Mammary epithelial cell (primary cell): ENCODE measurements around the gene GLYR1.

Experiments
- EZH2 ChIP-seq: IDR thresholded peaks from 2 replicates; pipeline ENCODE4 v1.6.1; 2012; ENCODE audit warnings: low read length, inconsistent platforms, borderline replicate concordance
- TF ChIP-seq, protein P1 (sequence below), 2 donors: IDR thresholded peaks in 1 of 2; conservative IDR thresholded peaks in 1 of 2; 2 replicates each; pipeline ENCODE4 v1.5.1; 2011 to 2012; ENCODE audit warnings: inconsistent platforms in 2 of 2, low read length in 2 of 2, mild to moderate bottlenecking in 2 of 2, control low read depth in 1 of 2, low read depth in 1 of 2; ENCODE audit not compliant: insufficient read depth in 1 of 2; ENCODE audit errors: extremely low read depth in 1 of 2

DNA sequence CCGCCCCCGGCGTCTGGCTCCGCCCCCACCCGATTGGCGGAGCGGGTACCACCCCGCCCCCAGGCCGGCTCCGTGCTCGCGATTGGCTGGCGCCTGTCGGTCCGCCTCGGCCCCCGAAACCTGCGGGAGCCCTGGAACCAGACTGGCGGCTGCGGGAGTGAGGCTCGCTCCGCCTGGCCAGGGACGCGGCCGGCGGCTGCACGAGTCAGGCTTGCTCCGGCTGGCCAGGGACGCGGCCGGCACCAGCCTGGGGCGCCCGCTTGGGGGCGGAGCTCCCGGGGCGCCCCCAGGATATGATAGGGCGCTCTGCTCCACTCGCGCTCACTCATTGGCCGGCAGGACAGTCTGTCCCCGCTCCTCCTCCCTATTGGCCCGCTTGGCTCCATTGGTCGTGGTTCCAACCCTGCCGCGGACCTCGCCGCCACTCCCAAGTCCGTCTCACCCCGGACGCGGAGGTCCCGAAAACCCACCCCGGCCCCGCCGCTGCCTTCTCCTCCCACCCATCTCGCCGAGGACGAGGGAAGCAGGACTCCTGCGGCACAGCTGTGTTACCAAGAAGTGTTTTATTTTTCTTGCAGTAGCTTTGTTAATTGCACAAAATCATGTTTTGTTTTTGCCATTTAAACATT lies 44.3 kb downstream of the GLYR1 start:
- TF ChIP-seq, protein P1, sequence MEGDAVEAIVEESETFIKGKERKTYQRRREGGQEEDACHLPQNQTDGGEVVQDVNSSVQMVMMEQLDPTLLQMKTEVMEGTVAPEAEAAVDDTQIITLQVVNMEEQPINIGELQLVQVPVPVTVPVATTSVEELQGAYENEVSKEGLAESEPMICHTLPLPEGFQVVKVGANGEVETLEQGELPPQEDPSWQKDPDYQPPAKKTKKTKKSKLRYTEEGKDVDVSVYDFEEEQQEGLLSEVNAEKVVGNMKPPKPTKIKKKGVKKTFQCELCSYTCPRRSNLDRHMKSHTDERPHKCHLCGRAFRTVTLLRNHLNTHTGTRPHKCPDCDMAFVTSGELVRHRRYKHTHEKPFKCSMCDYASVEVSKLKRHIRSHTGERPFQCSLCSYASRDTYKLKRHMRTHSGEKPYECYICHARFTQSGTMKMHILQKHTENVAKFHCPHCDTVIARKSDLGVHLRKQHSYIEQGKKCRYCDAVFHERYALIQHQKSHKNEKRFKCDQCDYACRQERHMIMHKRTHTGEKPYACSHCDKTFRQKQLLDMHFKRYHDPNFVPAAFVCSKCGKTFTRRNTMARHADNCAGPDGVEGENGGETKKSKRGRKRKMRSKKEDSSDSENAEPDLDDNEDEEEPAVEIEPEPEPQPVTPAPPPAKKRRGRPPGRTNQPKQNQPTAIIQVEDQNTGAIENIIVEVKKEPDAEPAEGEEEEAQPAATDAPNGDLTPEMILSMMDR (conservative IDR thresholded peaks at IDR 0.05 in 1 of 2, IDR thresholded peaks at IDR 0.05 in 1 of 2; ENCODE audit: extremely low read depth in 1 of 2, insufficient read depth in 1 of 2, low read depth in 1 of 2, low read length in 2 of 2): no peak
- no peak for TF ChIP-seq EZH2
